T-helper 1 cell treated with Interleukin-12 subunit alpha and Interleukin-12 subunit beta and Interleukin-4 antibody, amounts not matched to agents 30 ng/mL and 1 ng/mL, for 36 hours (primary cell): Measurements from ENCODE around the gene LAMP1. TPM values are rescaled to one million over a fixed set of nuclear protein-coding genes. Genes with fewer than 3 reads are reported as not detected.
"Not testable (repeated sequence)": the region's sequence is repeated elsewhere in the genome, so short reads cannot be mapped to it uniquely, and the experiment has no call there.

Experiments
- intact Hi-C: fragments of 100-400 bp; cut with micrococcal nuclease; formaldehyde crosslinking; loops from one replicate; pipeline ENCODE4 v1.15.1; 2024
- total RNA-seq: library from RNA; stranded (reverse); gene quantifications from 2 replicates; pipeline ENCODE4 v1.2.3, GENCODE V29; 2022

The LAMP1 gene
- total RNA-seq, 1 donor from 2014 or later = 90.7 TPM

- intact Hi-C loops = loop anchor here (2.0 to 5.0 kb wide), 5 partner anchors 67 to 607 kb away; partner anchors contain the start of genes GRTP1 and TFDP1
Measured at GRCh38 chr13:113295776-113296175, 1.3 kb upstream of the LAMP1 start.

- intact Hi-C loops = loop anchor here (1.0 to 5.0 kb wide), 8 partner anchors 65 to 609 kb away; partner anchors contain the start of genes DCUN1D2, GRTP1, PCID2 and TFDP1
Measured at GRCh38 chr13:113297370-113298042, 467 bp downstream of the LAMP1 start.

GRCh38 chr13:113298043-113298945 is 1.3 kb downstream of the LAMP1 start:
- intact Hi-C loops = loop anchor here (5.0 kb wide), 2 partner anchors 64 to 94 kb away; partner anchors contain the start of gene GRTP1

- intact Hi-C loops = loop anchor here (5.0 kb wide), 2 partner anchors 62 to 92 kb away; partner anchors contain the start of gene GRTP1
Measured at GRCh38 chr13:113299951-113300350, 2.9 kb downstream of the LAMP1 start.

- intact Hi-C loops = no loop called here
Measured at GRCh38 chr13:113302986-113303385, 5.9 kb downstream of the LAMP1 start.

GRCh38 chr13:113304121-113304520 is 7.1 kb downstream of the LAMP1 start:
- intact Hi-C loops = no loop called here

GRCh38 chr13:113305208-113305607 is 8.2 kb downstream of the LAMP1 start:
- intact Hi-C loops = no loop called here

GRCh38 chr13:113307491-113307890 is 10.5 kb downstream of the LAMP1 start:
- intact Hi-C loops = no loop called here

- intact Hi-C loops = no loop called here
Measured at GRCh38 chr13:113309473-113309872, 12.4 kb downstream of the LAMP1 start.

GRCh38 chr13:113314112-113314511 is 17.1 kb downstream of the LAMP1 start:
- intact Hi-C loops = not testable (repeated sequence)

- intact Hi-C loops = not testable (repeated sequence)
Measured at GRCh38 chr13:113314895-113315470, 17.9 kb downstream of the LAMP1 start.

GRCh38 chr13:113315992-113316391 is 19.0 kb downstream of the LAMP1 start:
- intact Hi-C loops = no loop called here

GRCh38 chr13:113317031-113317430 is 20.0 kb downstream of the LAMP1 start:
- intact Hi-C loops = no loop called here

GRCh38 chr13:113318956-113319355 is 21.9 kb downstream of the LAMP1 start:
- intact Hi-C loops = no loop called here

GRCh38 chr13:113319371-113319770 is 22.3 kb downstream of the LAMP1 start:
- intact Hi-C loops = no loop called here

GRCh38 chr13:113320226-113320875 is 23.3 kb downstream of the LAMP1 start:
- intact Hi-C loops = no loop called here

GRCh38 chr13:113321546-113321945 is 24.5 kb downstream of the LAMP1 start:
- intact Hi-C loops = no loop called here

- intact Hi-C loops = no loop called here
Measured at GRCh38 chr13:113322043-113322461, 25.0 kb downstream of the LAMP1 start.

- intact Hi-C loops = no loop called here
Measured at GRCh38 chr13:113322890-113323651, 26.0 kb downstream of the LAMP1 start.

GRCh38 chr13:113323869-113324268 is 26.8 kb downstream of the LAMP1 start:
- intact Hi-C loops = no loop called here
